ENCODE results near the gene RASGRP2. TPM values are rescaled to one million over a fixed set of nuclear protein-coding genes. Genes with fewer than 3 reads are reported as not detected.

RASGRP2 gene
- total RNA-seq, 3 donors from 2014 or later = 10.0 to 12.5 (median 11.5) TPM

DNA sequence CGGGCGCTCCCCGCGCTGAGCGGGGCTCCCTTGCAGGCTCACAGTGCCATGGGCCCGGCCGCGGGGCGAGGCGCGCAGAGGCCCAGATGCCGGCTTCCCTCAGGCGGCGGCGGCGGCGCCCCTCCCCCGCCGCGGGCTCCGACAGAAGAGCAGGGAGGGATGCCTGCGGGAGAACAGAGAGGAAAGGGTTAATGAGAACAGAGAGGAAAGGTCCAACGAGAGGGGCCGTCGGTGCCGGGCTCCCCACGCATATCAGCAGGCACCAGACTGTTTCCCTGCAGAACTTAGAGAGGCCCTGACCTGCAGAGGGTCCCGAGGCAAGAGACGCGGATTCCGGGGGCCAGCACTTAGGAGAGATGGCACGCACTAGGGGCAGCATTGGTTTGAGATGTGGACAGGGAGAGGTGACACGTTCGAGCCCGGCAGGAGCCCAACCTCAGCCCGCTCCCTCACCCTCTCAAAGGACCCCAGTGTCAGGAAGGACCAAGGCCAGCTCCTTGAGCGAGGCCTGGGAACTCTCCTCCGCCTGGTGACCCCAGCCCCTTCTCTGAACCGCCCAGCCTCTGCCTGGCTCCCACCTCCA lies 30.1 kb downstream of the RASGRP2 start:
- intact Hi-C loops (cut with DNase I; ENCODE audit: low total_unique reads) = no loop called here
- DNase-seq (ENCODE audit: low spot score in 2 of 2) = no peak
- Histone ChIP-seq H3K4me1 (peaks cover 0 to 3% of the 10 kb centered on the region in 2 donors), H3K27ac (no peak overlapping the region), H3K9me3 (no peaks in the 10 kb centered on the region), H3K27me3 (peaks cover 10 to 94% of the 10 kb centered on the region in 2 donors), H3K4me3 (peak overlapping the region in 1 of 3 donors; percentile 52), H3K36me3 (no peaks in the 10 kb centered on the region)
- no peak for TF ChIP-seq POLR2A (IDR thresholded peaks at IDR 0.05)
- no peak for TF ChIP-seq POLR2AphosphoS5 (IDR thresholded peaks at IDR 0.05)
- TF ChIP-seq, protein P1, sequence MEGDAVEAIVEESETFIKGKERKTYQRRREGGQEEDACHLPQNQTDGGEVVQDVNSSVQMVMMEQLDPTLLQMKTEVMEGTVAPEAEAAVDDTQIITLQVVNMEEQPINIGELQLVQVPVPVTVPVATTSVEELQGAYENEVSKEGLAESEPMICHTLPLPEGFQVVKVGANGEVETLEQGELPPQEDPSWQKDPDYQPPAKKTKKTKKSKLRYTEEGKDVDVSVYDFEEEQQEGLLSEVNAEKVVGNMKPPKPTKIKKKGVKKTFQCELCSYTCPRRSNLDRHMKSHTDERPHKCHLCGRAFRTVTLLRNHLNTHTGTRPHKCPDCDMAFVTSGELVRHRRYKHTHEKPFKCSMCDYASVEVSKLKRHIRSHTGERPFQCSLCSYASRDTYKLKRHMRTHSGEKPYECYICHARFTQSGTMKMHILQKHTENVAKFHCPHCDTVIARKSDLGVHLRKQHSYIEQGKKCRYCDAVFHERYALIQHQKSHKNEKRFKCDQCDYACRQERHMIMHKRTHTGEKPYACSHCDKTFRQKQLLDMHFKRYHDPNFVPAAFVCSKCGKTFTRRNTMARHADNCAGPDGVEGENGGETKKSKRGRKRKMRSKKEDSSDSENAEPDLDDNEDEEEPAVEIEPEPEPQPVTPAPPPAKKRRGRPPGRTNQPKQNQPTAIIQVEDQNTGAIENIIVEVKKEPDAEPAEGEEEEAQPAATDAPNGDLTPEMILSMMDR (IDR thresholded peaks at IDR 0.05) = no peak

DNA sequence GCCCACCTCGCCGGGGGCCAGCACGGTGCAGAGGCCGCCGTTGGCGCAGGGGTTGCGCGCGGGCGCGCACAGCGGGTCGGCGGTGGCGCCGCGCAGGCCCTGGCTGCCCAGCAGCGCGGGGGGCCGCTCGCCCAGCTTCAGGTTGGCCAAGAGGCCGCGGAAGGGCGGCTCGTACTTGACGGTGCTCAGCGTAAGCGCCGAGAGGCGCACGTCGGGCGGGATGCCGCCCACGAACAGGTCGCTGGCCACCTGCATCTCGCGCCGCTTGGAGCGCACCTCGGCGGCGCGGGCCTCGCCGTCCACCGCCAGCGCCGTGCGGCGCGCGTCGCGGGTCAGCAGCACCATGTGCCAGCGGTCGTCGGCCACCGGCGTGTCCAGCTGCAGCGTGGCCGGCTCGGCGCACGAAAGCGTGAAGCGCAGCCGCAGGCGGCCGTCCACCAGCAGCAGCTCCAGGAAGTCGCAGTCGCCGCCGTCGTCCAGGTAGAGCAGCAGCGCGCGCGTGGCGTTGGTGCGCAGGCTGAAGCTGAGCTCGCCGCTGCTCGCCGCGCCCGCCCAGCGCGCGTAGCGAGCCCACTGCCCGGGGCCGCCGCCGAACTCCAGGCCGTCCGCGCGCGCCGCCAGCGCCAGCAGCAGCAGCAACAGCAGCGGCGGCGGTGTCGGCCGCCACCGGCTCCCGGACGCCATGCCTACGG lies 30.8 kb downstream of the RASGRP2 start:
- Histone ChIP-seq H3K4me1 (peaks cover 0 to 3% of the 10 kb centered on the region in 2 donors), H3K9me3 (no peaks in the 10 kb centered on the region), H3K27me3 (peaks cover 10 to 90% of the 10 kb centered on the region in 2 donors), H3K4me3 (peak overlapping the region in 1 of 3 donors; percentile 52), H3K36me3 (no peaks in the 10 kb centered on the region), H3K27ac (no peak overlapping the region)
- TF ChIP-seq, protein P1 (IDR thresholded peaks at IDR 0.05) = no peak
- TF ChIP-seq POLR2A (IDR thresholded peaks at IDR 0.05) (no peak), POLR2AphosphoS5 (IDR thresholded peaks at IDR 0.05) (no peak)
- DNase-seq (ENCODE audit: low spot score in 2 of 2) = peak; percentile 20 to 67
- intact Hi-C loops (cut with DNase I; ENCODE audit: low total_unique reads) = no loop called here

GRCh38 chr11:64712430-64713015 lies 31.4 kb downstream of the RASGRP2 start:
- Histone ChIP-seq H3K36me3 (no peaks in the 10 kb centered on the region), H3K9me3 (no peaks in the 10 kb centered on the region), H3K27ac (no peak overlapping the region), H3K4me3 (peak overlapping the region in 1 of 3 donors; percentile 52), H3K27me3 (peaks cover 10 to 87% of the 10 kb centered on the region in 2 donors), H3K4me1 (peaks cover 0 to 3% of the 10 kb centered on the region in 2 donors)
- intact Hi-C loops (cut with DNase I; ENCODE audit: low total_unique reads) = no loop called here
- no peak for DNase-seq (ENCODE audit: low spot score in 2 of 2)
- TF ChIP-seq POLR2A (IDR thresholded peaks at IDR 0.05) (no peak), POLR2AphosphoS5 (IDR thresholded peaks at IDR 0.05) (no peak)
- TF ChIP-seq, protein P1 (IDR thresholded peaks at IDR 0.05) = no peak

- DNase-seq (ENCODE audit: low spot score in 2 of 2) = no peak
- intact Hi-C loops (cut with DNase I; ENCODE audit: low total_unique reads) = no loop called here
- TF ChIP-seq POLR2AphosphoS5 (IDR thresholded peaks at IDR 0.05) (no peak), POLR2A (IDR thresholded peaks at IDR 0.05) (no peak)
- H3K27ac ChIP-seq = no peak overlapping the region
- H3K4me1 ChIP-seq = peaks cover 0 to 3% of the 10 kb centered on the region in 2 donors
- no peak overlapping the region for H3K4me3 ChIP-seq
- H3K9me3 ChIP-seq = no peaks in the 10 kb centered on the region
- peaks cover 10 to 81% of the 10 kb centered on the region in 2 donors for H3K27me3 ChIP-seq
- no peaks in the 10 kb centered on the region for H3K36me3 ChIP-seq
These were observed 32.0 kb downstream of the RASGRP2 start for GRCh38 chr11:64711956-64712362.

DNA sequence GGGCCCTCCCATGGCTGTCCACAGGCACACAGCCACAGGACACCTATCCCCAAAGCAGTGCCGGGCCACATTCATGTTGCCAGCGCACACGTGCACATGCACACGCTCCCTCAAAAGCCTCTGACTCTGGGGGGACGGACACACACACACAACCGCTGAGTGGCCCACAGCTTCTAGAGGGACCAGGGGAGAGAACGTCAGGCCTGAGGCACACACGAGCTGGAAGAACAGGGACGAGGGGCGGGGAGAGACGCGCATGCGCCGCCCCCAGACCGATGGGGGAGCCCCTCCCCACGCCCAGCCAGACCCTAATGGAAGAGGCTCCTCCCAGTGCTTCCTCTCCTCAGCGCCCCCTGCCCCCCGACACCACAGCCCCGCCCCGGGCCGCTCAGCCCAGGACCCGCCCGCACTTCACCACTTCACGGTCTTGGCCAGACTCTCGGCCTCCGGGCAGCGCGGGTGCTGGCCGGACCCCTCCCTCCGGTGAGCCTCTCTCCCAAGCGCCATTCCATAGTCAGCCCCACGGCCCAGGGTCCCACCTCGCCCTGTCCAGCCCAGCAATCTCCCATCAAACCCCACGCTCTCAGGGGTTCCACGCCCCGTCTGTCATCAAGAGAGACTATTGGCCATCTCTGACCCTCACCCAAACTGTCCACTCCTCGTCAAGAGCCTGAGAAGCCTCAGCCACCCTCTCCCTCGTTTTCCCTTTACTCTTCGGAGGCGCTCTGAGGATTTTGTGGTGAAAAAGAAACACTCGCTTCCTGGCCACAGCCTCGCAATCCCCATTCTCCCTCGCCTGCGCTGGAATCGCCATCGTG lies 32.6 kb downstream of the RASGRP2 start:
- Histone ChIP-seq H3K4me1 (peaks cover 0 to 3% of the 10 kb centered on the region in 2 donors), H3K4me3 (no peak overlapping the region), H3K9me3 (no peaks in the 10 kb centered on the region), H3K36me3 (no peaks in the 10 kb centered on the region), H3K27ac (no peak overlapping the region), H3K27me3 (peaks cover 10 to 75% of the 10 kb centered on the region in 2 donors)
- intact Hi-C loops (cut with DNase I; ENCODE audit: low total_unique reads) = no loop called here
- DNase-seq (ENCODE audit: low spot score in 2 of 2) = no peak
- no peak for TF ChIP-seq POLR2A (IDR thresholded peaks at IDR 0.05)
- no peak for TF ChIP-seq POLR2AphosphoS5 (IDR thresholded peaks at IDR 0.05)
